D341Med (cell line): ENCODE results near the gene DIDO1.
A peak's percentile ranks its signal among the peaks of the same experiment; 100 is the strongest.
"Not testable (repeated sequence)": the region's sequence is repeated elsewhere in the genome, so short reads cannot be mapped to it uniquely, and the experiment has no call there.

Source experiments
- DNase-seq: peaks from one replicate; pipeline ENCODE4 v3.0.0; 2012; ENCODE audit warnings: low spot score

The DIDO1 gene

GRCh38 chr20:62929051-62929538, 2.8 kb upstream of the DIDO1 start:
- peak; percentile 72 for DNase-seq

GRCh38 chr20:62928246-62928939, 2.1 kb upstream of the DIDO1 start:
- no peak for DNase-seq

- no peak for DNase-seq
These were observed 912 bp upstream of the DIDO1 start for GRCh38 chr20:62927128-62927705.

GRCh38 chr20:62925420-62926228, 681 bp downstream of the DIDO1 start:
- DNase-seq = peak; percentile 53

GRCh38 chr20:62925076-62925419, 1.3 kb downstream of the DIDO1 start:
- no peak for DNase-seq

GRCh38 chr20:62924442-62925075, 1.7 kb downstream of the DIDO1 start:
- no peak for DNase-seq

GRCh38 chr20:62923669-62924441, 2.5 kb downstream of the DIDO1 start:
- no peak for DNase-seq

- not testable (repeated sequence) for DNase-seq
These were observed 3.1 kb downstream of the DIDO1 start for GRCh38 chr20:62923059-62923668.

- no peak for DNase-seq
These were observed 3.8 kb downstream of the DIDO1 start for GRCh38 chr20:62922451-62922921.

- DNase-seq = peak; percentile 73
These were observed 5.1 kb downstream of the DIDO1 start for GRCh38 chr20:62921119-62921687.

- no peak for DNase-seq
These were observed 6.2 kb downstream of the DIDO1 start for GRCh38 chr20:62920039-62920645.

- DNase-seq = no peak
These were observed 7.5 kb downstream of the DIDO1 start for GRCh38 chr20:62918831-62919230.

GRCh38 chr20:62918147-62918546, 8.2 kb downstream of the DIDO1 start:
- no peak for DNase-seq

- DNase-seq = no peak
These were observed 8.6 kb downstream of the DIDO1 start for GRCh38 chr20:62917720-62918119.

- DNase-seq = no peak
These were observed 9.4 kb downstream of the DIDO1 start for GRCh38 chr20:62916703-62917476.

GRCh38 chr20:62914970-62915457, 11.3 kb downstream of the DIDO1 start:
- peak; percentile 68 for DNase-seq

GRCh38 chr20:62914436-62914835, 11.9 kb downstream of the DIDO1 start:
- DNase-seq = no peak

- no peak for DNase-seq
These were observed 13.2 kb downstream of the DIDO1 start for GRCh38 chr20:62913043-62913630.

GRCh38 chr20:62911701-62912280, 14.5 kb downstream of the DIDO1 start:
- no peak for DNase-seq
